Stimulated activated CD4-positive, alpha-beta T cell treated with anti-CD3 and anti-CD28 coated beads, Interleukin-12 subunit alpha, Interleukin-12 subunit beta, amount 100 ng/mL, for 4 hours (primary cell): ENCODE results near the gene ATP8A1.

Experiments used
- DNase-seq: peaks from one replicate; pipeline ENCODE4 v3.0.0-alpha.2; 2020

Gene ATP8A1

DNA sequence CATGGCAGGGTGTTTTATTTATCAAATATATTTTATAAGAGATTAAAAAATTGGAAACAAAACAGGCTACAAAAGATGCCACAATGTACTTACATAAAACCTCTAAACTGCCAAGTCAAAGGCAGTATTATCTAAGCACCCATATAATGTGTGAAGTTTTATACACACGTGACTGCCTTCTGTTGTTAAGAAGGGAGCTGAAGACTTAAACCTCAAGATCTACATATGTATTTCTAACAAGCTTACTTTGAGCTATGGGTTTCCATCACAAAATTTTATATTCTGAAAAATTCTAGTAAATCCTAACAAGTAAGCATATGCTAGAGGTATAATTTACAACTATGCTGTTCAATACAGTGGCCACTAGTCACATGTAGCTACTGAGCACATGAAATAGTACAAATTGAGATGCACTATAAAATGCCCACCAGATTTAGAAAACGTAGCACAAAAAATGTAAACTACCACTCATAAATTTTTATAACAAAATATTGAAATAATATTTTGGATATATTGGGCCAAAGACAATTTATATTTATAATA lies 9.8 kb downstream of the ATP8A1 start:
- no peak for DNase-seq

GRCh38 chr4:42646013-42646784 lies 10.7 kb downstream of the ATP8A1 start:
- no peak for DNase-seq

GRCh38 chr4:42644897-42645296 lies 12.0 kb downstream of the ATP8A1 start:
- DNase-seq = no peak

DNA sequence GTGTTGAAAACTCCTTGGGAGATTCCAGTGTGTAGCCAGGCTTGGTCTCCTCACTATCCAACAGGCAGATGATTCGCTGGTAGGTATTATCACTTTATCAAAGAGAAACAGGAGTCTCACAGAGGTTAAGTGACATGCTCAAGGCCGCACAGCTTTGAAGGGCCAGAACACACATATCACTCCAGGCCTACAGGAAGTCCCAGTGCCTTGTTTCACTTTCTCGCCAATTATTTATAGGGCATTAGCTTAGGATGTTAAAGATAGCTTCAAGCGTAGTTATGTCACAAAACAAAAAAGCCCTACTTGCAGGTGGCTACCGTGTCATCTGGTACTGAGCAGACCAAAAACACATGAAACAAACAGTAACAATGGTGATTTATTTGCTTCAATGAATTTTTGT lies 13.2 kb downstream of the ATP8A1 start:
- DNase-seq = no peak

GRCh38 chr4:42642845-42643615 lies 13.9 kb downstream of the ATP8A1 start:
- DNase-seq = no peak

DNA sequence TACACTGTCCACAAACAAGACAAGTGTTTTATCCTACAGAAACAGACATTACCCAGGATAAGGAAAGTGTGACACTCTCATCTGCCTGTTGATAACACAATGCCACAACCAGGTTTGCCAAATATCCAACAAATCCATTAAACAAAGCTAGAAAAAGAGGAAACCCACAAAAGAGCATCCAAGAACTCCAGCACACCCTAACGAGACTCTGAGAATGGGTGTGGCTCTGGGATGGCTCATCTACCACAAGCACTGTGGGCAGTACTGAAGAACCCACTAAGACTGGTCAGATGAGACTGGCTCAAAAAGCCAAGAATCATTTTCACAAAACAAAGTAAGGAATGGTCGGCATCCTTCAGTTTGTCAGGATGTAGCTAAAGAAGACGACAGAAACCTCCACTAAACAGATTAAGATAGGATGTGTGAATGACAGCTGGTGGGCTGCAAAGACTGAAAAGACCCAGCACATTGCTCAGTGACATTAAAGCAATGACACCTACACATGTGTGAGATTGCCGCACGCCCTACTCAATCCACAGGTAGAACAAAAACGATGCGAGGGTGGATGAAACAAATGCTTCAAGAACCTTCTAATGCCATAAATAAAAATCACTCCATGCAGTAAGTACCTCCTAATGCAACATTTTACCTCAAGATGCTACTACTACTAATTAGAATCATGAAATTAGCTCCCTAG lies 14.7 kb downstream of the ATP8A1 start:
- DNase-seq = no peak

GRCh38 chr4:42641656-42642055 lies 15.2 kb downstream of the ATP8A1 start:
- no peak for DNase-seq

- DNase-seq = no peak
These were observed 15.7 kb downstream of the ATP8A1 start for GRCh38 chr4:42641161-42641560.

DNA sequence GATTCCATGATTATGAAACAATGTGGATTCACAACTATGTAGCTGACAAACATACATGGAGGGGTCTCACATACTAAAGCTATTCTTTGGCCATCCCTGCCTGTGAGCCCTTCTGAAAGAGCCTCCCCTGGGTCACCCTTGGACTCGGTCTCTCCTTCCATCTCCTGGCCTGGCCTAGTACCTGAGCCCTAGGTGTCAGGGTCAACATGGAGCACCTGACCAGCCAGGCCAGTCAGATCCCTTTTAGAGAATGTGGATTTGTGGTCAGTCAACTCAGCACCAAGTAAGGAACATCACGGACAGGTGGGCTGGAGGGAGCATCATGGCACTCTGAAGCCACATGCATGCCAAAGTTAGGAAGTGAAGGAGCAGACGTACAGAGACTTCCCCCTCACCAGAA lies 16.3 kb downstream of the ATP8A1 start:
- no peak for DNase-seq

GRCh38 chr4:42638993-42639392 lies 17.9 kb downstream of the ATP8A1 start:
- DNase-seq = no peak

- DNase-seq = no peak
These were observed 18.6 kb downstream of the ATP8A1 start for GRCh38 chr4:42638321-42638720.

- no peak for DNase-seq
These were observed 19.0 kb downstream of the ATP8A1 start for GRCh38 chr4:42637867-42638266.

DNA sequence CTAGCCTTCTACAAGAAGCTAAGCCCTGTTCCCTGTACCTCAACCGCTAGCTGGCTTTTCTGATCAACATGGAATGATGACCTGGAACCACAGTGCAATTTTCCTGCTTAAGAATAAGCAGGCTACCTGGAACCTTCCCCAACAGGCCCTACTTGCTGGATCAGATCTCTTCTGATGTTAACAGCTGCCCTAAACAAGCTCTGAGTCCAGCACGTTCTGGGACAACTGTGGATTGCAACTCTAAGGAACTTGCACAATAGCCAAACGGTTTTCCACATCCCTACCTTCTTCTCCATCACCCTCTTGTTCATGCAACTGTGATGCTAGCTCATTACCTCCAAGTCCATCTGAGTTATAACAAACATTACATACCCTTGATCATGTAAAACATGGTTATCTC lies 19.8 kb downstream of the ATP8A1 start:
- DNase-seq = no peak

GRCh38 chr4:42636645-42636949 lies 20.3 kb downstream of the ATP8A1 start:
- no peak for DNase-seq

DNA sequence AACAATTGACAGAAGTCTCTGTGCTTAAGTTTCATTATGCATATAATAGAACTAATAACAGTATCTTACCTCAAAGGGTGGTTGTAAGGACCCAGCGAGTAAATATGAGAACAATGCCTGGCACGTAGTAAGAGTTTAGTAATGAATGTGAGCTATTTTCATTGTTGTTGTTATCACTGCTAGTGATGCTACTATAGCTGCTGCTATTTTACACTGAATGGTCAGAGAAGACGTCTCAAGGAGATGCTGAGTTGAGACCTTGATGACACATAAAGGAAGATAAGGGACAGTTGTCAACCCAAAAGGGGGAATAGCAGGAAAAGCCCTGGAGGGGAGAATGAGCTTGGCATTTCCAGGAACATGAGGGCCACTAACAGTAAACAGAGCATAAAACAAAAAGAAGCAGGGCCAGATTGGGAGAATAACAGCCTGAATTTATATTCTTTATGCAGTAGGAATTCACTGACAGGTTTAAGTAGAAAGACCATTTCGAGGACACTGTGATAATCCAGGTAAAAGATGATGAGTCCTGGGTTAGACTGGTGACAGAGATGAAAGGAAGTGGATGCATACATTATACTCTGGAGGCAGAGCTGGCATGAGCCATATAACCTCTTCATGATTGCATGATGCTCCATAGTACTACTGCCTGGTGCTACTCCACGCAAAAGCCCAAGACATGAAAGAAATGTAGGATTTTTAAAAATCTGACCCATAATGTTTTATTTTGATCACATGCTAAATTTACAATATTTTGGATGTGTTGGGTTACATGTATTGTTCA lies 23.1 kb downstream of the ATP8A1 start:
- DNase-seq = no peak

GRCh38 chr4:42632653-42633382 lies 24.1 kb downstream of the ATP8A1 start:
- no peak for DNase-seq

GRCh38 chr4:42630908-42631307 lies 26.0 kb downstream of the ATP8A1 start:
- DNase-seq = no peak

DNA sequence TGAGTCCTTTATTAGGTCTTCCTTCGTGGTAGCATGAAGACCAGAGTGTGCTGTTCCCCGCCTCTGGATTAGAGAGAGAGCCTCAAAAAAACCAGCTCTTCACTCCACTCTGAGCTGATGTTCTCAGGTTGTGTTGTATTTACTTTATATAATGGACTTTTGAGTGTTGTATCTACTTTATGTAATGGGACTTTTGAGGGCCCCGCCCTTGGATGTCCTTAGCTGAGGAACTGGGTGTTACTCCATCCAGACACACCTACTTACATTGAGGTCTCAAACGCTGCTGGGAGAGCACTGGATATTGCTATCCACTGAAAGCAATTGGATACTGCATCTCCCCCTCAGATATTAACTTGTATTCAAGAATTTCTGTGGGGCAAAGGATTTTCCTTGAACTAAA lies 28.2 kb downstream of the ATP8A1 start:
- no peak for DNase-seq

DNA sequence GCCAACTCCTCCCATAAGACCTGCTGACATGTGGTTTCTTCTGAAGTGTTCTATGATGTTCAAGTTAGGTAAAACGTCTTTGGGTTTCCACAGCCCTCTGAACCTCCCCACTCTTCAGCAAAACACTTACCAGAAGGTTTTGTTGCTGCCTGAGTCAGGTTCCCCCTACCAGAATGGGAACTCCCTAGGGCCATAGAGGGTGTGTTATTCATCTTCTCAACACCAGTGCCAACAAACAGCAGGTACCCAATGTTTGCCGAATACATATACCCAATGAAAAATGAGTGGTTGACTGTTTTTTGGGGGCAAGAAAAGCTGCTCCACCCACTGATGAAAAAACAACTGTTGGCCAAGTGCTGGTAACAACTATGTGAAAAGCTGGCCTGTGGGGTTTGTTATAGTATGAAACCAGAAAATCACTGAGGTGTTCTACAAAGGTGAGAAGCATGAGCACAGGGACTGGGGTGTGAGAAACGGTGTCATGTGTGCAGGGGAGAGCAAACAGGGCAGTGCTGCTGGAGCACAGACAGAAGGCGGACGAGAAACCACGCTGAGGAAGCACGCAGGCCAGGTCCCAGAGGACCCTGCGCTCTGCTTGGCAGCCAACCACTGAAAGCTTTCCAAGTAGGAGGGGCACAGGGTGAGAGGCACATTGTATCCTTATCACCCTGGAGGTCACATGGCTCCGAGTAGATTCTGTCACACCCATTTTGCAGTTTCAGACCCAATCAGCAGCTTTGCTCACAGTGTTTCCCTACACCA lies 28.8 kb downstream of the ATP8A1 start:
- peak; percentile 6 for DNase-seq

DNA sequence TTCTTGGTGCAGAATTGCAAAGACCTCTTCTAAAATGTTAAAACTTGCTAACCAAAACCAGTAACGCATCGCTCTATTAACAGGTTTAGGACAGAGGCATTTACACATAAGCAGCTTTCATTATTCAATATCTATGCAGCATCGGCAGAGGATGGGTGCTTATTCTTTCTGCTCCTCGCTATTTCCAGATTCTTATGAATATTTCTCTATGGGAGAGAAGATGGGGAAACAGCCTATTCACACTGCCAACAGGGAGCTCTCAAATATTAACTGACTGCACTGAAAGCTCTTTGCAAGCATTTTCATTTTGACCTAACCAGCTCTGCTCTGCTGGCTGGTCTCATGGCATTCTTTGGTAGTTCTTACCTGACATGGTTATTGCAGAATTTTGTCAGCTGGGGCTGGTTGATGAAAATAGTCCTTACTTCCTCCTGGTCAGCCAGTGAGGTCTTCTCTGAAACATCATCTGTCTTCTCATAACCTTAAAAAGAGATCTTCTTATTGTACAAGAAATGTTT lies 30.2 kb downstream of the ATP8A1 start:
- no peak for DNase-seq

- no peak for DNase-seq
These were observed 31.6 kb downstream of the ATP8A1 start for GRCh38 chr4:42625329-42625728.
